ENCODE data around the gene RMI2.

RMI2 gene

DNA sequence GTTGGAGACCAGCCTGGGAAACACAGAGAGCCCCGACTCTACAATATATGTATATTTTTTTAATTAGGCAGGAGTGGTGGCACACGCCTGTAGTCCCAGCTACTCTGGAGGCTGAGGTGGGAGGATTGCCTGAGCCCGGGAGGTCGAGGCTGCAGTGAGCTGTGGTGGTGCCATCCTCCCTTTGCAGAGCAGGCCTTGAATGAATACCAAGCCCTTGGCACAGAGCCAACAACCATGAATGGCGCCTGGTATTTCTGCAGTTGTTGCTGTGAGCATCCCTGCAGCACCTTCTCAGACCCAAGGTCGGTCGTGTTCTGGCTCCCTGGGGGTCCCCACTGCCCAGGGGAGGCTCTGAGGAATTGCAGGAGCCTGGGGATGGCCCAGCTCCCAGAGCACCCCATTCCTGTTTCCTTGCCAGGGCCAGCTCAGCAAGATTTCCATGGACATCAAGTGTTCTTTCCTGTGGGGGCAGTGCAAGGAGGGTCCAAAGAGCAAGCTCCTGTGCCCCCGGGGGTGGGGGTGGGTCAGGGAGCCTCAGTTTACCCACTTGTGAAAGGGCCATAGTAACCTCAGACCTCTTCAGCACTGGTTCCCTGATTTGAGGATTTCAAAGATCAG lies 25.6 kb upstream of the RMI2 start:
- TF ChIP-seq, protein P1, sequence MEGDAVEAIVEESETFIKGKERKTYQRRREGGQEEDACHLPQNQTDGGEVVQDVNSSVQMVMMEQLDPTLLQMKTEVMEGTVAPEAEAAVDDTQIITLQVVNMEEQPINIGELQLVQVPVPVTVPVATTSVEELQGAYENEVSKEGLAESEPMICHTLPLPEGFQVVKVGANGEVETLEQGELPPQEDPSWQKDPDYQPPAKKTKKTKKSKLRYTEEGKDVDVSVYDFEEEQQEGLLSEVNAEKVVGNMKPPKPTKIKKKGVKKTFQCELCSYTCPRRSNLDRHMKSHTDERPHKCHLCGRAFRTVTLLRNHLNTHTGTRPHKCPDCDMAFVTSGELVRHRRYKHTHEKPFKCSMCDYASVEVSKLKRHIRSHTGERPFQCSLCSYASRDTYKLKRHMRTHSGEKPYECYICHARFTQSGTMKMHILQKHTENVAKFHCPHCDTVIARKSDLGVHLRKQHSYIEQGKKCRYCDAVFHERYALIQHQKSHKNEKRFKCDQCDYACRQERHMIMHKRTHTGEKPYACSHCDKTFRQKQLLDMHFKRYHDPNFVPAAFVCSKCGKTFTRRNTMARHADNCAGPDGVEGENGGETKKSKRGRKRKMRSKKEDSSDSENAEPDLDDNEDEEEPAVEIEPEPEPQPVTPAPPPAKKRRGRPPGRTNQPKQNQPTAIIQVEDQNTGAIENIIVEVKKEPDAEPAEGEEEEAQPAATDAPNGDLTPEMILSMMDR (IDR thresholded peaks at IDR 0.05; ENCODE audit: low read depth, low read length) = no peak
- peak in 1 of 2 donors; percentile 28 for DNase-seq (ENCODE audit: low read depth in 2 of 2)
- H3K4me3 ChIP-seq (replicated peaks in 1 of 2; ENCODE audit: low read depth in 2 of 2, low read length in 2 of 2) = no peak overlapping the region

DNA sequence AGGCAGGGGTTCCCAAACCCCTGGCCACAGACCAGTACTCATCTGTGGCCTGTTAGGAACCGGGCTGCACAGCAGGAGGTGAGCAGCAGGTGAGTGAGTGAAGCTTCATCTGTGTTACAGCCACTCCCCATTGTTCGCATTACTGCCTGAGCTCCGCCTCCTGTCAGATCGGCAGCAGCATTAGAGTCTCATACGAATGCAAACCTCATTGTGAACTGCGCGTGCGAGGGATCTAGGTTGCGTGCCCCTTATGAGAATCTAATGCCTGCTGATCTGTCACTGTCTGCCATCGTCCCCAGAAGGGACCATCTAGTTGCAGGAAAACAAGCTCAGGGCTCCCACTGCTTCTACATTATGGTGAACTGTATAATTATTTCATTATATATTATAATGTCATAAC lies 25.1 kb upstream of the RMI2 start:
- DNase-seq (ENCODE audit: low read depth in 2 of 2) = no peak
- no peak overlapping the region for H3K4me3 ChIP-seq (replicated peaks in 1 of 2; ENCODE audit: low read depth in 2 of 2, low read length in 2 of 2)
- TF ChIP-seq, protein P1 (IDR thresholded peaks at IDR 0.05; ENCODE audit: low read depth, low read length) = no peak

DNA sequence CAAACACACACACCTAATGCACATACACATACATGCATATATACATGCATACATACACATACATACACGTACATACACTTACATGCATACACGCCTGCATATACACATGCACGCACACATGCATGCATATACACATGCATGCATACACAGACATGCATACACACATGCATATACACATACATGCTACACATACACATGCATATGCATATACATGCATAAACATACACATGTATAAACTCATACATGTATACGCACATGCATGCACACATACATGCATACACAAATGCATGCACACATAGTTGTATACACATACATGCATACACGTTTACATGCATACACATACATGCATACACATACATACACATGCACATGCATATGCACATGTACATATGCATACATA lies 23.6 kb upstream of the RMI2 start:
- TF ChIP-seq, protein P1 (IDR thresholded peaks at IDR 0.05; ENCODE audit: low read depth, low read length) = no peak
- no peak overlapping the region for H3K4me3 ChIP-seq (replicated peaks in 1 of 2; ENCODE audit: low read depth in 2 of 2, low read length in 2 of 2)
- no peak for DNase-seq (ENCODE audit: low read depth in 2 of 2)

DNA sequence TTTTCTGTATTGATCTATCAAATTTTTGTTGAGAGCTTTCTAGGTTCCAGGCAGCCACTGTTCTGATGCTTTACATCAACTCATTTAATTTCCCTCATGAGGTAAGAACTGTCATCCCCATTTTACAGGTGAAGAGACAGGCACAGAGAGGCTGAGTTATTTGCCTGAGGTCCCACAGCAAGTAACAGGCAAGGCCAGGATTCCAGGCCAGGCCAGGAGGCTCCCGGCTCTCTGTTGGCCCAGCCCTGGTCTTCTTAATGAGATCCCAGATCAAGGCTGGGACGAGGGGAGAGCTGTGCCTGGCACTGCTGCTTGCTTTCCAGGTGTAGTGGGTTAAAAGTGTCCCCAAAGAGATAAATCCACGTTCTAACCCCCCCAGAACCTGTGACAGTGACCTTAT lies 22.4 kb upstream of the RMI2 start:
- H3K4me3 ChIP-seq (replicated peaks in 1 of 2; ENCODE audit: low read depth in 2 of 2, low read length in 2 of 2) = no peak overlapping the region
- TF ChIP-seq, protein P1 (IDR thresholded peaks at IDR 0.05; ENCODE audit: low read depth, low read length) = no peak
- no peak for DNase-seq (ENCODE audit: low read depth in 2 of 2)

DNA sequence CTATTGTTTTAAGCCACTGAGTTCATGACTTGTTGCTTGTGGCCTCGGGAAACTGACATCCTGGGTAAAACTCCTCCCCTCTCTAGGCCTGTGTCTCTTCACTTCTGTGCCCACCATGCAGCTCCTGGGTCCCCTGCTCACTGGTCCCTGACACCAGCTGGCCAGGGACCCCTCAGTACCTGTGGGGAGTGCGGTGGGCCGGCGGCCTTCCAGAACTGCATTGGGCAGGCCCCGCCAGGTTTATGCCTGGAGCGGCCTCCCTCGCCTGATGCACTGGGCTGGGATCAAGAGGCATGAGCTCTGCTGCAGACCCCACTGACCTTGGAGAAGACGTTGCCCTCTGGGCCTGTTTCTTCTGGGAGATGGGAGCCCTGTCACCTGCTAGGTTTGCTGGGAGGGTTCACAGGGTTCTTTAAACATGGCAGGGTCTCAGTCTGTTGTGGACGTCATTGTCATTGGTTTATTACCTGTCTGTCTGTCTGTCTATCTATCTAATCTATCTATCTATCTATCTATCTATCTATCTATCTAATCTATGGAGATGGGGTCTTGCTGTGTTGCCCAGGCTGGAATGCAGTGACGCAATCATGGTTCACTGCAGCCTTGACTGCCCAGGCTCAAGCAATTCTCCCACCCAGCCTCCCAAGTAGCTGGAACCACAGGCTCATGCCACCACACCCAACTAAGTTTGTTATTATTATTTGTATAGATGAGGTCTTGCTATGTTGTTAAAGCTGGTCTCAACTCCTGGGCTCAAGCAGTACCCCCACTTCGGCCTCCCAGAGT lies 21.5 kb upstream of the RMI2 start:
- no peak overlapping the region for H3K4me3 ChIP-seq (replicated peaks in 1 of 2; ENCODE audit: low read depth in 2 of 2, low read length in 2 of 2)
- DNase-seq (ENCODE audit: low read depth in 2 of 2) = no peak
- TF ChIP-seq, protein P1 (IDR thresholded peaks at IDR 0.05; ENCODE audit: low read depth, low read length) = no peak

DNA sequence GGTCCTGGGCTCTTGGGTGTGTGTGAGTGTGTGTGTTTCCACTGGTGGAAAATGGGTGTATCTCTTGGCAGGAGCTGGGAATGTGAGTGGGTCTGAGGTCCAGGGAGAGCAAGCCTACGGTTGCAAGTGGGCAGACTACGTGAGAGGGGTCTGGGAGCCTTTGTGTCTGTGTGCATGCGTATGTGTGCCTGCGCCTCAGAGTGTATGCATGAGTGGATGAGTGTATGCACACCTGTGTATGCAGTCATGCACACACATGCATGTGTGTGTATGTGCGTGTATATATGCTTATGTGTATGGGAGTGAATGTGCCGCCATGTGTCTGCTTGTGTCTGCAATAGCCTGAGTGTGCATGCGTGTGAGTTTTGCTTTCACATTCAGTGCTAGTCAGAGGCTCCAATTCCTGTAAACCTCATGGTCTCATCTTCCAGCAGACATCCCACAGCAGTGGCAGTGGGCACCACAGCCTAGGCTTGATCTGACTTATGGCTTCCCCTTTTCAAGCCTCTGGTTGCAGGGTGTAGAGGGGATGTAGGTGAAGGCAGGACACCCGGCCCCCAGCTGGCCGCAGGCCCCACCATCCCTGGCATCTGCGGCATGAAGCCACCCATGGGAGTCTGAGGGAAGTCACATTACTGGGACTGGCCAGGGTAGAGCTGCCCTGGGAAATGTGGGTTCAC lies 19.7 kb upstream of the RMI2 start:
- DNase-seq (ENCODE audit: low read depth in 2 of 2) = no peak
- TF ChIP-seq, protein P1 (IDR thresholded peaks at IDR 0.05; ENCODE audit: low read depth, low read length) = no peak
- no peak overlapping the region for H3K4me3 ChIP-seq (replicated peaks in 1 of 2; ENCODE audit: low read depth in 2 of 2, low read length in 2 of 2)
